HFFc6 (cell line): Measurements from ENCODE around the gene TMEM232. TPM values are rescaled to one million over a fixed set of nuclear protein-coding genes. Genes with fewer than 3 reads are reported as not detected.

Experiments
- DNase-seq: peaks from one replicate; pipeline ENCODE4 v3.0.0-alpha.2; 2018
- H3K27ac Mint-ChIP-seq: 2 replicates; pipeline ENCODE4 v1.8.0; 2020; ENCODE audit warnings: mild to moderate bottlenecking, mixed read lengths
- H3K27me3 Mint-ChIP-seq: 2 replicates; pipeline ENCODE4 v1.8.0; 2021; ENCODE audit warnings: mild to moderate bottlenecking, moderate library complexity, mixed read lengths; ENCODE audit not compliant: insufficient read depth
- H3K36me3 Mint-ChIP-seq: 2 replicates; pipeline ENCODE4 v1.8.0; 2021; ENCODE audit warnings: low read depth, mixed read lengths
- H3K4me1 Mint-ChIP-seq: 2 replicates; pipeline ENCODE4 v1.8.0; 2020; ENCODE audit warnings: low read depth, mixed read lengths
- H3K4me3 Mint-ChIP-seq: 2 replicates; pipeline ENCODE4 v1.8.0; 2020; ENCODE audit warnings: mild to moderate bottlenecking, moderate library complexity, mixed read lengths
- H3K9me3 Mint-ChIP-seq: 2 replicates; pipeline ENCODE4 v1.8.0; 2020; ENCODE audit warnings: mild to moderate bottlenecking, mixed read lengths
- total RNA-seq, 6 experiments: library from RNA; stranded (reverse); fragmentation: NEBNext Ultra II Directional; extraction: Animal tissue kit (Norgen Biotek cat#: 25700); gene quantifications; 2 replicates in 1 of 6; 3 replicates in 5 of 6; pipeline ENCODE4 v1.2.3, GENCODE V29; 2021
- TF ChIP-seq, protein P1 (sequence below): fragments of 200-600 bp; sonication (generic); IDR thresholded peaks from 2 replicates; pipeline ENCODE4 v1.5.0; 2021; ENCODE audit warnings: antibody characterized with exemption, mild to moderate bottlenecking

The TMEM232 gene
- total RNA-seq, 6 experiments from 2014 or later, result 0.36 to 1.3 (median 1.0) TPM

DNA sequence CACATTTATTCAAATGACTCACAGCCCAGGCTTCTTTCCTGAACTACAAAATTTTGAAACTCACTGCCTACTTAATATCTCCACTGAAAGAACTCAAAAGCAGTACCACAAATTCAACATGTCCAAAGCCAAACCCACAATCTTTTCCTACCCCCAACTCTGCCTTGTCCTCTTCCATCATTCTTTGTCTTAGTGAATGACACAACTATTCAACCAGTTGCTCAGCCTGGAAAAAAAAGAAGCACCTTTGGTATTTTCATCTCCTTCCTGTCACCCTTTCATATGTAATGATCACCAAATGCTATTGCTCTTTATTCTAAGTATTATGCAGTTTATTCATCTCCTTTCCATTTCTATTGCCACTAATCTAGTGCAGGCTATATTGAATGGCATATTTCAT is 216.3 kb downstream of the TMEM232 start:
- no peak overlapping the region for H3K4me3 Mint-ChIP-seq
- no peaks in the 10 kb centered on the region for H3K27me3 Mint-ChIP-seq
- peaks cover 18% of the 10 kb centered on the region for H3K9me3 Mint-ChIP-seq
- DNase-seq, result no peak
- H3K36me3 Mint-ChIP-seq, result no peaks in the 10 kb centered on the region
- no peaks in the 10 kb centered on the region for H3K4me1 Mint-ChIP-seq
- TF ChIP-seq, protein P1, sequence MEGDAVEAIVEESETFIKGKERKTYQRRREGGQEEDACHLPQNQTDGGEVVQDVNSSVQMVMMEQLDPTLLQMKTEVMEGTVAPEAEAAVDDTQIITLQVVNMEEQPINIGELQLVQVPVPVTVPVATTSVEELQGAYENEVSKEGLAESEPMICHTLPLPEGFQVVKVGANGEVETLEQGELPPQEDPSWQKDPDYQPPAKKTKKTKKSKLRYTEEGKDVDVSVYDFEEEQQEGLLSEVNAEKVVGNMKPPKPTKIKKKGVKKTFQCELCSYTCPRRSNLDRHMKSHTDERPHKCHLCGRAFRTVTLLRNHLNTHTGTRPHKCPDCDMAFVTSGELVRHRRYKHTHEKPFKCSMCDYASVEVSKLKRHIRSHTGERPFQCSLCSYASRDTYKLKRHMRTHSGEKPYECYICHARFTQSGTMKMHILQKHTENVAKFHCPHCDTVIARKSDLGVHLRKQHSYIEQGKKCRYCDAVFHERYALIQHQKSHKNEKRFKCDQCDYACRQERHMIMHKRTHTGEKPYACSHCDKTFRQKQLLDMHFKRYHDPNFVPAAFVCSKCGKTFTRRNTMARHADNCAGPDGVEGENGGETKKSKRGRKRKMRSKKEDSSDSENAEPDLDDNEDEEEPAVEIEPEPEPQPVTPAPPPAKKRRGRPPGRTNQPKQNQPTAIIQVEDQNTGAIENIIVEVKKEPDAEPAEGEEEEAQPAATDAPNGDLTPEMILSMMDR, result no peak
- H3K27ac Mint-ChIP-seq, result no peak overlapping the region

DNA sequence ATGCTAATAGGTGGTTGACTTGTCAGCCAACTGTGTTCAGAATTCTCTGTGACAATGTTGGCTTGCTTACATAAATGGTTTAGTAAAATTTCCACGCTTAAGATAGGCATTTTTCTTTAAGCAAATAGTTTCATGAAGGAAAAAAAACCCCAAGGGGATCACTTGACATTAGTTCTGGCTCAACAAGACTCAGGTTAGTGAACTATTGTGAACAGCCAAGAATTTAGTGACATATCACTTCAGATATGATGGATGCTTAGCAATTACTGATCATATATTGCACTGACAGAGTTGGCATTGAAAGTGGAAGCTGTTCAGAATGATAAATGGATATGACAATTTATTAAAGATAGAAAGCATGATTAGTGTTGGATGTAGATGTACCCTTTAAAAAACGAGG is 218.5 kb downstream of the TMEM232 start:
- TF ChIP-seq, protein P1, result no peak
- no peak overlapping the region for H3K4me3 Mint-ChIP-seq
- no peak for DNase-seq
- H3K4me1 Mint-ChIP-seq, result no peaks in the 10 kb centered on the region
- H3K27ac Mint-ChIP-seq, result no peak overlapping the region
- no peaks in the 10 kb centered on the region for H3K27me3 Mint-ChIP-seq
- H3K9me3 Mint-ChIP-seq, result peaks cover 25% of the 10 kb centered on the region
- H3K36me3 Mint-ChIP-seq, result no peaks in the 10 kb centered on the region

DNA sequence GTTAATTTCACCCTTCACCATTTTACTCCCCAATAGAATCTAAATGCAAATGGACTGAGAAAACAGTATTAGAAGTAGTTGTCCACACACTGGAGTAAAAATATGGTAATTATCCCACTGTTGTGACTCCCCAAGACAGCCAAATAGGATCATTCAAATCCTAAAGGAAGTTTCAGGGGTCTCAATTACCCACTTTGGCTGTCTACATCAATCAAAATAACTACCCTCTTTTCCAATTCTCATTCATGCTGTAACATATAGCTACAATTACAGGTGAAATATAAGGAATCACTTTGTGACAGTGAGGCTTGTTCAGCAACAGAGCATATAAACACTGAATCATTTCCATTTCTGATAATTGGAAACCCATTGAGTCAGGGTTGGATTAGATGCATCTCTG is 220.1 kb downstream of the TMEM232 start:
- no peak for DNase-seq
- Mint-ChIP-seq H3K36me3 (no peaks in the 10 kb centered on the region), H3K27ac (no peak overlapping the region), H3K9me3 (peaks cover 27% of the 10 kb centered on the region), H3K27me3 (peaks cover 2% of the 10 kb centered on the region; the same call in 1 of the 2 replicates), H3K4me1 (no peaks in the 10 kb centered on the region), H3K4me3 (no peak overlapping the region)
- TF ChIP-seq, protein P1, result no peak

DNA sequence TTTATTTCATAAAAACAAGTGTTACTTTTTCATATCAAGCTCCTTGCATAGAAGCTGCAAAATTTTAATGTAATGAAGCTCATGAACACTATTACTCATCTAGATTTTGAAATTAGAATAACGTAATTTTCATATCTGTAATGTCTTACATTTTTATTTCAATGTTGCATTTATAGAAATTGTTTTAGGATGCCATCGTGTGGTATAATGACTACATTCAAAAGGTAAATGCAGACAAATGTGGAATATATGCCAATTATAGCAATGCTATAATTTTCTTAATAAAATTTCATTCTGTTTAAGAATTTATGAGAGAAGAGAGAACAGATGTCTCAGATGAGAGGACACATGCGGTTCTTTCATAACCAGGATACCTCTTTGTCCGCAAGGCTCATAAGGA is 230.2 kb downstream of the TMEM232 start:
- H3K27ac Mint-ChIP-seq, result no peak overlapping the region
- TF ChIP-seq, protein P1, result no peak
- no peaks in the 10 kb centered on the region for H3K27me3 Mint-ChIP-seq
- DNase-seq, result no peak
- no peaks in the 10 kb centered on the region for H3K4me1 Mint-ChIP-seq
- no peaks in the 10 kb centered on the region for H3K36me3 Mint-ChIP-seq
- no peaks in the 10 kb centered on the region; the same call in 1 of the 2 replicates for H3K9me3 Mint-ChIP-seq
- H3K4me3 Mint-ChIP-seq, result no peak overlapping the region

DNA sequence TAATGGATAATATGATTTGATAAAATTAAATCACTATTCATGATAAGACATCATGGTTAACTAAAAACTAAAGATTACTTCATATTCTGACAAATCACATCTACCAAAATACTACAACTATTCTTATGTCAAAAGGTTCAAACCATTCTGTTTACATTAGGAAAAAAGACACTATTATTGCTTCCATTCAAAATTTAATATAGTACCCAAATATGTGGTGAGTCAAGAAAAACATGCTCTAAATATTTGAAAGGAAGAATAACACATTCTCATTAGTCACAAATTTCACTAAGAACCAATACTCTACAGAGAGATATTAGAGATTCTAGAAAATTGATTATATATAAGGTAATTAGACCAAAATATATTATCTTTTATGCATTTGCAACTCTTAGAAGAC is 234.0 kb downstream of the TMEM232 start:
- Mint-ChIP-seq H3K27ac (no peak overlapping the region), H3K4me1 (no peaks in the 10 kb centered on the region), H3K9me3 (peaks cover 6% of the 10 kb centered on the region), H3K4me3 (no peak overlapping the region), H3K27me3 (no peaks in the 10 kb centered on the region), H3K36me3 (peaks cover 5% of the 10 kb centered on the region; the same call in 1 of the 2 replicates)
- TF ChIP-seq, protein P1, result no peak
- no peak for DNase-seq

DNA sequence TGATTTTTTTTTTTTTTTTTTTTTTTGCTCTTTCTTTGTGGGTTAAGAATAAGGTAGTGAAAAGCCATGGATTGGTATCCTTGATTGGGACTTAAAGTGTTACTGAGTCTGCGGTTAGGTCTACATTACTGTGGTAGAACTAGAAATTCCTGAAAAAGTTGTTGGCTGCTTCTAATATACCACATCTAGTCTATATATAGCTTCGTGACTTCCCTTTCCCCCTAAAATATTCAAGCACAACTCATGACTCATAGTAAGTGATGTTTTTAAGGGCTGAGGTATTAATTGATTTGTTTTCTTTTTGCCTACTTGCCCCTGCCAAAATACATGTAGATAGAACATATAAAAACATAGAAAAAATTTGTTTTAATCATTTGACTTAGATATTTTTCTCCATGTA is 247.6 kb downstream of the TMEM232 start:
- Mint-ChIP-seq H3K4me3 (no peak overlapping the region), H3K4me1 (no peaks in the 10 kb centered on the region), H3K27ac (no peak overlapping the region), H3K9me3 (peaks cover 8% of the 10 kb centered on the region), H3K36me3 (no peaks in the 10 kb centered on the region), H3K27me3 (no peaks in the 10 kb centered on the region)
- TF ChIP-seq, protein P1, result no peak
- peak; percentile 37 for DNase-seq
